CD4-positive, alpha-beta T cell treated with Interleukin-1 beta for 1 hour (primary cell): ENCODE measurements around the gene MVK.

ENCODE experiments used
- DNase-seq, 2 donors: peaks; one replicate each; pipeline ENCODE4 v3.0.0-alpha.2; 2020 to 2022

Gene MVK

GRCh38 chr12:109611223-109611622 is 37.6 kb downstream of the MVK start:
- no peak for DNase-seq

GRCh38 chr12:109612003-109612402 is 38.4 kb downstream of the MVK start:
- DNase-seq: no peak

- no peak for DNase-seq
These were observed 39.4 kb downstream of the MVK start for GRCh38 chr12:109612975-109613502.

- DNase-seq: no peak
These were observed 40.3 kb downstream of the MVK start for GRCh38 chr12:109613649-109614455.

- no peak for DNase-seq
These were observed 42.1 kb downstream of the MVK start for GRCh38 chr12:109615556-109616229.

GRCh38 chr12:109617491-109617890 is 43.9 kb downstream of the MVK start:
- no peak for DNase-seq

- no peak for DNase-seq
These were observed 44.5 kb downstream of the MVK start for GRCh38 chr12:109618082-109618481.

GRCh38 chr12:109619002-109619604 is 45.5 kb downstream of the MVK start:
- no peak for DNase-seq

- no peak for DNase-seq
These were observed 47.7 kb downstream of the MVK start for GRCh38 chr12:109621211-109621694.

GRCh38 chr12:109621901-109622364 is 48.3 kb downstream of the MVK start:
- DNase-seq: no peak

- no peak for DNase-seq
These were observed 50.9 kb downstream of the MVK start for GRCh38 chr12:109624467-109624866.

- no peak for DNase-seq
These were observed 51.6 kb downstream of the MVK start for GRCh38 chr12:109625131-109625559.

GRCh38 chr12:109625749-109626377 is 52.3 kb downstream of the MVK start:
- no peak for DNase-seq

GRCh38 chr12:109626378-109627115 is 53.0 kb downstream of the MVK start:
- DNase-seq: no peak

- DNase-seq: no peak
These were observed 54.0 kb downstream of the MVK start for GRCh38 chr12:109627633-109628032.

GRCh38 chr12:109630107-109630506 is 56.5 kb downstream of the MVK start:
- no peak for DNase-seq

GRCh38 chr12:109630815-109631214 is 57.2 kb downstream of the MVK start:
- DNase-seq: no peak

- no peak for DNase-seq
These were observed 57.7 kb downstream of the MVK start for GRCh38 chr12:109631302-109631701.

GRCh38 chr12:109631751-109632150 is 58.2 kb downstream of the MVK start:
- DNase-seq: no peak

- DNase-seq: no peak
These were observed 58.7 kb downstream of the MVK start for GRCh38 chr12:109632342-109632741.

GRCh38 chr12:109635717-109636116 is 62.1 kb downstream of the MVK start:
- DNase-seq: no peak

- DNase-seq: no peak
These were observed 63.8 kb downstream of the MVK start for GRCh38 chr12:109637348-109637747.
